A549 (cell line): ENCODE measurements around the gene EOMES.

Experiments used
- BHLHE40 ChIP-seq: IDR thresholded peaks from 2 replicates; pipeline ENCODE4 v1.6.1; 2012; ENCODE audit warnings: low read depth, low read length, inconsistent platforms
- EHMT2 ChIP-seq: fragments of 200-600 bp; sonication (generic); IDR thresholded peaks from 2 replicates; pipeline ENCODE4 v1.6.1; 2016; ENCODE audit warnings: antibody characterized with exemption, low read depth, mild to moderate bottlenecking, moderate library complexity
- EP300 ChIP-seq, 2 experiments: fragments of >200 bp; sonication (Bioruptor Twin); formaldehyde crosslinking; IDR thresholded peaks; 2 replicates in 1 of 2; 3 replicates in 1 of 2; pipeline ENCODE4 v1.6.1; 2016 to 2017
- ESRRA ChIP-seq: fragments of 150-350 bp; IDR thresholded peaks from 2 replicates; pipeline ENCODE4 v1.6.1; 2014; ENCODE audit warnings: mild to moderate bottlenecking, low read length, borderline replicate concordance
- JUN ChIP-seq, 2 experiments: fragments of >200 bp; sonication (Bioruptor Twin); formaldehyde crosslinking; IDR thresholded peaks; 2 replicates in 1 of 2; 3 replicates in 1 of 2; pipeline ENCODE4 v1.6.1; 2016 to 2017
- MYC ChIP-seq: IDR thresholded peaks from 2 replicates; pipeline ENCODE4 v1.6.1; 2012; ENCODE audit warnings: mild to moderate bottlenecking, inconsistent platforms, low read length, improper control_type of control experiment, borderline replicate concordance
- NFE2L2 ChIP-seq: fragments of 150-350 bp; conservative IDR thresholded peaks from 2 replicates; pipeline ENCODE4 v1.6.1; 2014; ENCODE audit warnings: low read length
- POLR2A ChIP-seq: IDR thresholded peaks from 2 replicates; pipeline ENCODE4 v1.6.1; 2012; ENCODE audit warnings: mild to moderate bottlenecking, low read length
- RAD21 ChIP-seq, 2 experiments: fragments of >200 bp in 1 of 2; sonication (Bioruptor Twin) in 1 of 2; formaldehyde crosslinking in 1 of 2; IDR thresholded peaks in 1 of 2; conservative IDR thresholded peaks in 1 of 2; 2 replicates in 1 of 2; 3 replicates in 1 of 2; pipeline ENCODE4 v1.6.1; 2012 to 2018; ENCODE audit warnings: inconsistent platforms in 1 of 2
- RCOR1 ChIP-seq: fragments of 150-350 bp; IDR thresholded peaks from 2 replicates; pipeline ENCODE4 v1.6.1; 2014; ENCODE audit warnings: antibody characterized with exemption, low read length, low read depth
- SMC3 ChIP-seq: fragments of >200 bp; sonication (Bioruptor Twin); formaldehyde crosslinking; IDR thresholded peaks from 3 replicates; pipeline ENCODE4 v1.6.1; 2018; ENCODE audit warnings: inconsistent platforms
- TF ChIP-seq, protein P1 (sequence below): fragments of >200 bp; sonication (Bioruptor Twin); formaldehyde crosslinking; IDR thresholded peaks from 3 replicates; pipeline ENCODE4 v1.5.1; 2016
- TF ChIP-seq, protein P2 (sequence below): IDR thresholded peaks from 2 replicates; pipeline ENCODE4 v1.6.1; 2012

DNA sequence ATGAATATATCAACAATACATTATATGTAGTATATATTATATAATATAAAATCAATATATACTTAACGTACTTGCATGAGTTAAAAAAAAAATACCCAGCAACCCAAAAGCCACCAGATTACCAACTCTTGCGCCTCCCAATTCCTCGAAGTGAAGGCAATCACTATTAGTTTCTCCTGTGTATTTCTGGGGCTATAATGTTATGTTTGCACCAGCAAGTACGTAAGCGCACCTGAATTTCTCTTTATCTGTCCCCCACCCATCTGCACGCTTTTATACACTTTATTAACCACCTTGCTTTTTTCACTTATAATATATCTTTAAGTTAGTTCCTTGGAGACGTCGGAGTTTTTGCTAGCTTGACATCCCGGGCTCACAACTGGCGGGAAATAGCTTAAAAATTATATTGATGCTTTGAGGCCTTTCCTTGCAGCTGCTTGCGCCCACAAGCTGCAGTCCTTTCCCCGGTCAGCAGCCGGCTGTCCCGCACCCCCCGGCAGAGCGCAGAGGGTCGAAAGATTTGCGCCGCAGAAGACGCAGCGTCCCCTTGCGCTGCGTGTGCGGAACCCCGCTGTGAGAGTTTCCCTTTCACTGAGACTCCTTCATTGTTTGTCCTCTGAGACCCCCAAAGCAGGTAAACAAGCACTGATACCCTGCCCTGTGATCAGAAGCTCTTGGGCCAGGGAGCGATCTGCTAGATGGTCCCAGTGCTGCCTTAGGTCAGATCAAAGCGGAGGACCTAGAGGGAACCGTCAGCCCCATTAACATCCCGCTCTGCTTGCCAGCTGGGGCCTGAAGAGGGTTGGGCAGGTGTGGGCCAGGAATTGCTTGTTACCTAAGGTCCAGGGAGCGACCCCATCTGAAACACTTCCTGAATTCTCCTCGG, 8.9 kb upstream of the EOMES start:
- TF ChIP-seq, protein P1, sequence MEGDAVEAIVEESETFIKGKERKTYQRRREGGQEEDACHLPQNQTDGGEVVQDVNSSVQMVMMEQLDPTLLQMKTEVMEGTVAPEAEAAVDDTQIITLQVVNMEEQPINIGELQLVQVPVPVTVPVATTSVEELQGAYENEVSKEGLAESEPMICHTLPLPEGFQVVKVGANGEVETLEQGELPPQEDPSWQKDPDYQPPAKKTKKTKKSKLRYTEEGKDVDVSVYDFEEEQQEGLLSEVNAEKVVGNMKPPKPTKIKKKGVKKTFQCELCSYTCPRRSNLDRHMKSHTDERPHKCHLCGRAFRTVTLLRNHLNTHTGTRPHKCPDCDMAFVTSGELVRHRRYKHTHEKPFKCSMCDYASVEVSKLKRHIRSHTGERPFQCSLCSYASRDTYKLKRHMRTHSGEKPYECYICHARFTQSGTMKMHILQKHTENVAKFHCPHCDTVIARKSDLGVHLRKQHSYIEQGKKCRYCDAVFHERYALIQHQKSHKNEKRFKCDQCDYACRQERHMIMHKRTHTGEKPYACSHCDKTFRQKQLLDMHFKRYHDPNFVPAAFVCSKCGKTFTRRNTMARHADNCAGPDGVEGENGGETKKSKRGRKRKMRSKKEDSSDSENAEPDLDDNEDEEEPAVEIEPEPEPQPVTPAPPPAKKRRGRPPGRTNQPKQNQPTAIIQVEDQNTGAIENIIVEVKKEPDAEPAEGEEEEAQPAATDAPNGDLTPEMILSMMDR: no peak
- no peak for TF ChIP-seq RCOR1
- TF ChIP-seq EP300 (IDR thresholded peaks at IDR 0.05): no peak
- TF ChIP-seq MYC: no peak
- TF ChIP-seq SMC3: no peak
- TF ChIP-seq RAD21 (conservative IDR thresholded peaks at IDR 0.05 in 1 of 2, IDR thresholded peaks at IDR 0.05 in 1 of 2): no peak
- no peak for TF ChIP-seq BHLHE40
- no peak for TF ChIP-seq JUN (IDR thresholded peaks at IDR 0.05)
- no peak for TF ChIP-seq POLR2A
- TF ChIP-seq ESRRA: no peak
- TF ChIP-seq NFE2L2: no peak
- no peak for TF ChIP-seq EHMT2
- TF ChIP-seq, protein P2, sequence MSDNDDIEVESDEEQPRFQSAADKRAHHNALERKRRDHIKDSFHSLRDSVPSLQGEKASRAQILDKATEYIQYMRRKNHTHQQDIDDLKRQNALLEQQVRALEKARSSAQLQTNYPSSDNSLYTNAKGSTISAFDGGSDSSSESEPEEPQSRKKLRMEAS: no peak
